ENCODE measurements around the gene CLCN7.

The CLCN7 gene

DNA sequence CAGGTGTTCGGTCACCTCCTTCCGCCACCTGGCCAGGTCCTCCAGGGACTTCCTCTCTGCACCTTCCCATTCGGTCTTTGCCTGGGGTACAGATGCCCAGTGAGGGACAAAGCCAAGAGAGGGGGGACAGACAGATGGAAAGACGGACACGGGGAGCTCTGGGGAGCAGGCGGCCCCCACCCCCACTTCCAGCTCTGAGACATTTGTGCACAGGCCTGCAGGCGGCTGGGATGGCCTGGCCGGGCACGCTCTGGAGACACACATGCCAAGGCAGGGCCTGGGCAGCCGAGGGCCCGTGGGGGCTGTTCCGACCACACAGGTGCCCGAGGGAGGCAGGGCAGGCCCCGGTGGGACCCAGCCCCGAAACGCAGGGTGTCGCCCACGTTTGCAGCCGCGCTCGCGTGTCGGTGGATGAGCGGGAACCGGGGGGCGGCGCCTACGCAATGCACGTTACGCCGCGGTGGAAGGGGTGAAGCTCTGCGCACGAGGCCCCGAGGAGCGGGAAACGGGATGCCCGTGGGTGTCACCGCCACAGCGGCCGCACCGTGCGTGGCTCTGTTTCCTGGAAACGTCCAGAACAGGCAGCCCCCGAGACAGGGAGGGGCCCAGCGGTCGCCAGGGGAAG is 38.0 kb downstream of the CLCN7 start:
- no peaks in the 10 kb centered on the region for H3K9me3 Mint-ChIP-seq
- no peaks in the 10 kb centered on the region for H3K4me1 Mint-ChIP-seq
- H3K36me3 Mint-ChIP-seq (ENCODE audit: low read depth), result no peaks in the 10 kb centered on the region
- TF ChIP-seq, protein P1, sequence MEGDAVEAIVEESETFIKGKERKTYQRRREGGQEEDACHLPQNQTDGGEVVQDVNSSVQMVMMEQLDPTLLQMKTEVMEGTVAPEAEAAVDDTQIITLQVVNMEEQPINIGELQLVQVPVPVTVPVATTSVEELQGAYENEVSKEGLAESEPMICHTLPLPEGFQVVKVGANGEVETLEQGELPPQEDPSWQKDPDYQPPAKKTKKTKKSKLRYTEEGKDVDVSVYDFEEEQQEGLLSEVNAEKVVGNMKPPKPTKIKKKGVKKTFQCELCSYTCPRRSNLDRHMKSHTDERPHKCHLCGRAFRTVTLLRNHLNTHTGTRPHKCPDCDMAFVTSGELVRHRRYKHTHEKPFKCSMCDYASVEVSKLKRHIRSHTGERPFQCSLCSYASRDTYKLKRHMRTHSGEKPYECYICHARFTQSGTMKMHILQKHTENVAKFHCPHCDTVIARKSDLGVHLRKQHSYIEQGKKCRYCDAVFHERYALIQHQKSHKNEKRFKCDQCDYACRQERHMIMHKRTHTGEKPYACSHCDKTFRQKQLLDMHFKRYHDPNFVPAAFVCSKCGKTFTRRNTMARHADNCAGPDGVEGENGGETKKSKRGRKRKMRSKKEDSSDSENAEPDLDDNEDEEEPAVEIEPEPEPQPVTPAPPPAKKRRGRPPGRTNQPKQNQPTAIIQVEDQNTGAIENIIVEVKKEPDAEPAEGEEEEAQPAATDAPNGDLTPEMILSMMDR (IDR thresholded peaks at IDR 0.05; ENCODE audit: unreplicated experiment in 3 of 3), result no peak
- H3K27me3 Mint-ChIP-seq (ENCODE audit: low read depth), result no peaks in the 10 kb centered on the region
- no peak overlapping the region for H3K4me3 Mint-ChIP-seq
- H3K27ac Mint-ChIP-seq, result no peak overlapping the region

DNA sequence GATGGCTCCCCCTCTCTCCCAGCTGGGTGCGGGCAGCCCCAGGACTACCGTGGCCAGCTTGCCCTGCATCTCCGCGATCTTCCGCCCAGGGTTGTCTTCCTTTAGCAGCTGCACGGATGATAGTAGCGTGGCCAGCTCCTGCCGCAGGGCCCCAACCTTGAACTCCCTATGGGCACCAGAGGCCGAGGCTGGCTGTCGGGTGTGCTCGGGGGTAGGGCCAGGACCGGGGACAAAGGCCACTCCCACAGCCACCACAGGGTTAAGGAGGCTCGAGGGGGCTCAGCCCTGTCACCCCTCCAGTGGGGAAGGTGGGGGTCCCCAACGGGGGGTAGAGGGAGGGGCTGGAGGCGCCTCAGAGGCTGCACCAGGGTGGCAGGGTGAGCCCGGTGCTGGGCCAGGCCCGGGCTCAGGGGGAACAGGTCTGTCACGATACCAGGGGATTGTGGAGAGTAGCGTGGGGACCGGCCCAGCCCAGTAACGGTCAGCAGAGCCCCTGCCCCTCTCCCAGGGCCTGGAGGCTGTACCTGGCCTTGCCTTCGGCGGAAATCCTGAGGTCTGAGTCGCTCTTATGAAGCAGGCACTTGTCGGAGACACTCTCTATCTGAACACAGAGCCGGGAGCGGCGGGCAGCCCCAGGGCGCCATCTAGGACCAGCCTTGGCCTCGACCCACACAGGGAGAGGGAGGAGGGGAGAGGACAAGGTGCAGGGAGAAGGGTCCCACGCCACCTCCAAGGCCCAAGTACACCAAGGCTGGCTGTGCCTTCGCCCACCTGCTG is 38.7 kb downstream of the CLCN7 start:
- Mint-ChIP-seq H3K27me3 (ENCODE audit: low read depth) (no peaks in the 10 kb centered on the region), H3K4me1 (no peaks in the 10 kb centered on the region), H3K9me3 (no peaks in the 10 kb centered on the region), H3K27ac (no peak overlapping the region), H3K36me3 (ENCODE audit: low read depth) (no peaks in the 10 kb centered on the region), H3K4me3 (no peak overlapping the region)
- TF ChIP-seq, protein P1 (IDR thresholded peaks at IDR 0.05; ENCODE audit: unreplicated experiment in 3 of 3), result no peak

DNA sequence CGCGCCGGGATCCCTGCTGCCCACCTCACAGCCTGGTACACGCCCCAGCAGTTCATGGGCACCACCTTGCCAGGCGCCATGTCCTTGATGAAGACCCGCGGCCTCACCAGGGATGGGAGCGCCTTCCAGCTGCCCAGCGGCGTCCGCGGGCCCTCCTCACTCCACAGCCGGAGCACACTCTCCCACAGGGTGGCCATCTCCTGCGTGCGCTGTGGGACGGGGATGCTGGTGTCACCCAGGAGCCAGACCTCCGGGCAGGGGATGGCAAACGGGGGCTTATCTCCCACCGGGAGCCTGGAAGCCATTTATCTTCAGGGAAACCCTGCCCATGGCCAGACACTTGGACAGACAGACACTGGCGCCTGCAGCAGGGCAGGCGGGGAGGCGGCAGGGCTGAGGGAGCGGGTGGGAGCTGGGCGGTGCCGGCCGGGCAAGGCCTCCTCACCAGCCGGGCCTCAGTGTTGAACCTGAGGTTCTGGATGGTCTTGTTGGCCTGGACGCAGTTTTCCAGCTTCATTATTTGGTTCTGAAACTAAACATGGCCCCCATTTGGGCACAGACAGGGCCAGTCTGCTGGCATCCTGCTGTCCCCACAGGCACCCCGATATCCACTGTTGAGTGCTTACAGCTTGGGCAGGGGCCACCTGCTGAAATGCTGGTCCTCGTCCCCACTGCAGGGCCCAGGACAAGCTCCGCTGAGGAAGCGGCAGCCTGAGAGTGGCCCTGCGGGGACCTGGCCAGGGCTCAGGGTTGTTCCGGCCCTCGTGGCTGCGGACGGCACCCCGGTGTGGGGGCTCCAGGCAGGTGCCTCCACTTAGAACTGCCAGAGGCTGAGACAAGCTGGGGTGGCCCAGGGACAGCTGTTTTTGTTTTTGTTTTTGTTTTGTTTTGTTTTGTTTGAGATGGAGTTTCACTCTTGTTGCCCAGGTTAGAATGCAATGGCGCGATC is 39.9 kb downstream of the CLCN7 start:
- no peak overlapping the region for H3K4me3 Mint-ChIP-seq
- no peaks in the 10 kb centered on the region for H3K36me3 Mint-ChIP-seq (ENCODE audit: low read depth)
- no peaks in the 10 kb centered on the region for H3K9me3 Mint-ChIP-seq
- TF ChIP-seq, protein P1 (IDR thresholded peaks at IDR 0.05; ENCODE audit: unreplicated experiment in 3 of 3), result no peak
- H3K27me3 Mint-ChIP-seq (ENCODE audit: low read depth), result no peaks in the 10 kb centered on the region
- no peak overlapping the region for H3K27ac Mint-ChIP-seq
- H3K4me1 Mint-ChIP-seq, result no peaks in the 10 kb centered on the region

DNA sequence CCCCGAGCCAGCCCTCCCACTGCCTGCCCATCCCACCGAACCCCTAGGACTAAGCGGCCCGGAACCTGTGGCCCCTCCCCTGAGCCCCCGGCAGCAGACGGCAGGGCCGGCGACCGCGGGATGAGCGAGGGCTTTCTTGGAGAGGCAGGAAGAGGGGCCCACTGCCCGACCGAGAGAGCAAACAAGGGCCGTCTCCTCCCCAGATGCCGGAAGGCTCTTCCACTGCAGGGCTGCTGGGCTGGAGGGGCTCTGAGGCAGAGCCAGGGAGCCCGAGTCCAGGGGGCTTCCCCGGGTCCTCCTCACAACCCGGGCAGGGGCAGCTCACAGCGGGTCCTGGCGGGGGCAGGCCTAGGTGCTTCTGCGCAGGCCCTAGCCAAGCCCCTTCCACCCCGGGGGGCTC is 41.1 kb downstream of the CLCN7 start:
- H3K27me3 Mint-ChIP-seq (ENCODE audit: low read depth), result no peaks in the 10 kb centered on the region
- no peak overlapping the region for H3K27ac Mint-ChIP-seq
- TF ChIP-seq, protein P1 (IDR thresholded peaks at IDR 0.05; ENCODE audit: unreplicated experiment in 3 of 3), result no peak
- no peak overlapping the region for H3K4me3 Mint-ChIP-seq
- H3K36me3 Mint-ChIP-seq (ENCODE audit: low read depth), result no peaks in the 10 kb centered on the region
- no peaks in the 10 kb centered on the region for H3K4me1 Mint-ChIP-seq
- H3K9me3 Mint-ChIP-seq, result no peaks in the 10 kb centered on the region

DNA sequence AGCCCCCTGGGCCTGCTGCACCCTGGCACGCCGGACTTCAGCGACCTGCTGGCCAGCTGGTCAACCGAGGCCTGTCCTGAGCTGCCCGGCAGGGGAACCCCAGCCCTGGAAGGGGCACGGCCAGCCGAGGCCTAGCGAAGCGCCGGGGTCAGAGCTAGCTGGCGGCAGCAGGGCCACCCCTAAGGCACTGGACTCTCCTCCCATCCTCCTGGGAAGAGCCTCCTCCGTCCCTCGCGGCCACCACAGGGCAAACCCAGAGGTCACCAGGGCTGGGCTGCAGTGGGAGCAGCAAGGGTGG is 41.6 kb downstream of the CLCN7 start:
- no peak overlapping the region for H3K27ac Mint-ChIP-seq
- no peaks in the 10 kb centered on the region for H3K9me3 Mint-ChIP-seq
- H3K27me3 Mint-ChIP-seq (ENCODE audit: low read depth), result no peaks in the 10 kb centered on the region
- TF ChIP-seq, protein P1 (IDR thresholded peaks at IDR 0.05; ENCODE audit: unreplicated experiment in 3 of 3), result no peak
- H3K36me3 Mint-ChIP-seq (ENCODE audit: low read depth), result no peaks in the 10 kb centered on the region
- no peak overlapping the region for H3K4me3 Mint-ChIP-seq
- no peaks in the 10 kb centered on the region for H3K4me1 Mint-ChIP-seq

All from nephron (organoid).